Cardiac septum (tissue), 1 donor: Measurements from ENCODE around the gene PDE4D. TPM values are rescaled to one million over a fixed set of nuclear protein-coding genes. Genes with fewer than 3 reads are reported as not detected.
"Not testable (repeated sequence)": the region's sequence is repeated elsewhere in the genome, so short reads cannot be mapped to it uniquely, and the experiment has no call there.

ENCODE experiments used
- DNase-seq: peaks from one replicate; pipeline ENCODE4 v3.0.0-alpha.2; 2020; ENCODE audit warnings: low spot score
- intact Hi-C: fragments of 100-400 bp; cut with DNase I; formaldehyde crosslinking; loops from one replicate; pipeline ENCODE4 v1.14.0; 2022
- total RNA-seq: library from RNA; stranded (reverse); fragmentation: NEBNext Ultra II Directional; extraction: Animal tissue kit (Norgen Biotek cat#: 25700); gene quantifications from one replicate; pipeline ENCODE4 v1.2.1, GENCODE V29; 2021
- donor health status: DM: no; HTN: no; CAD: no.

Gene PDE4D
- total RNA-seq, 1 donor from 2014 or later = 29.3 TPM

DNA sequence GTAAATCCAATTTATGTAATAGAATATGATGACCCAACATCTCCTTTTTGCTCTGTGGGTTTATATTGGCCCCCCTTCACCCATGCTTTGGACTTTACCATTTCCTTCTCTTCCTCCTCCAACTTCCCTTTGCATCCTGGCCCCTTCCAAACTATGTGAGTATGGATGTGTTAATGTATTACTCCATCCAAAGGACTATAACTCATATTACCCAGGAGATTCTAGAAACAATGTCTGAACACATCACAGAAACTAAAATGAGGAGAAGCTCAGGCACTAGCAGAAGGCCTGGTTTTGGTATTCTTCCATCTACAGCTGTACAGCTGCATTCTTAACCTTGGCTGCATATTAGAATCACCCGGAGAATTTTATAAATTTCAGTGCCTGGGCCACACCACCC is 110.7 kb downstream of the PDE4D start:
- no peak for DNase-seq
- intact Hi-C loops = no loop called here

DNA sequence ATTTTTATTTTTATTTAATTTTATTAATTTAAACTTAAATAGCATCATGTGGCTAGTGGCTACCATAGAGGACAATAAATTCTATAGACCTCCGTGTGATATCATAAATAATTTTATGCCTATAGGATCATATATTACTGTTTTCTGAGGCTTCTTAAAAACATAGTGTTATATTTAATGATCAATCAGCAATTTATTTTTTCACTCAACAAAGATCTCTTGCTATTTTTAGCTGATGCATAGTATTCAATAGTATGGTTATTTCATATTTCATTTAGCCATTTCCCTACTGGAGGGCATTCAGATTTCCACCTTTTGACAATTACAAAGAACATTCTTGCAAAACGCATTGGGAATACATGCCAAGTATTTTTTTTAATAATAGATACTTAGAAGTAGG is 114.1 kb downstream of the PDE4D start:
- DNase-seq = no peak
- intact Hi-C loops = no loop called here

DNA sequence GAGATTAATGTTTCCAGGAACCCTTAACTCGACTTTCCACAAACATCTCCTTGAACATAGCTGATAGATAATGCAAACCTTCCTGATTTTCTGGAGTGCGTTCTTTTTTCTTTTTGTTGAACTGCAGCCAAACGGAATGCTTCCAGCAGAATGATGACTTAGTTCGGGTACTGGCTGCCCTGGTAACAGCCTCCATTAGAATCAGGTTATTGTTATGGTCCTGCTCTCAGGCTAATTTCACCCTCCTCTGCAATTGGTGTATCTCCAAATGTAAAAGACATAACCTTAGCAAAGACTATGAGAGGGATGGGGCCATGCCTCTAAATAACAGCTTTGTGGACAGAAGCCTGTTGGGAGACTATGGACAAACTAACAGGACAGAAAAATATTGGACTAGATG is 116.5 kb downstream of the PDE4D start:
- intact Hi-C loops = no loop called here
- DNase-seq = no peak

DNA sequence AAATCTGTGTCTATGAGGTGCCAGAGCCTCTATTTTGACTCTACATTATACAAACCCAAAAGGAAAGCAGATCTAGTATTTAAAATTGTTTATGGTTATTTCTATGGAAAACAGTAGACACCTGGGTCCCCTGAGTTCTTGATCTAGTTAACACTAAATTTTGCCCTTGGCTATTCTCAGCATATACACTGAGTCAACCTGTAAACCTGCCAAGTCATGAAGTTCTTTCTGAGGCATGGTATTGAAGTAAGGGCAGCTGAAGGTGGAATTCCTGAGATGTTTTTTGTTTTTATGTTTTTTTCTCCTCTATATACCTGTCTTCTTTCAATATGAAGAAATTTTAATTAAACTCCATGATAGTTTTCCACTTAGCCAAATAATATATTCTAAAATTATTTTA is 120.2 kb downstream of the PDE4D start:
- intact Hi-C loops = no loop called here
- no peak for DNase-seq

DNA sequence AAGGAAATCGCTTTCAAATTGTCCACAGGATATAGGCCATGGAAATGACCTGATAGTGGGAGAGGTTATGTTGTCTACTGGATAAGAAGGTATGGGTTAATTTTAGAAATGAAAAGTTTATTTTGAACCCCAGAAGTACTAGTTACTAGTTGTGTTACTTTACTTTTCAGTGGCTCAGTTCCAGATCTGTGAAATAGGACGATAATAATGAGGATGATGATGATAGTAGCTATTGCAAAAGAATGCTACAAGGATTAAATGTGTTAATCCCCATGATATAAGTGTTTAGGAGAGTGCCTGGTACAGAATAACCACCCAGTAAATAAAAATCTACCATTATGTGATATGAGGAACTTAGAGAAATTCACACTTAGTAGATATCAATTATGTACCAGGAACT is 120.8 kb downstream of the PDE4D start:
- intact Hi-C loops = no loop called here

DNA sequence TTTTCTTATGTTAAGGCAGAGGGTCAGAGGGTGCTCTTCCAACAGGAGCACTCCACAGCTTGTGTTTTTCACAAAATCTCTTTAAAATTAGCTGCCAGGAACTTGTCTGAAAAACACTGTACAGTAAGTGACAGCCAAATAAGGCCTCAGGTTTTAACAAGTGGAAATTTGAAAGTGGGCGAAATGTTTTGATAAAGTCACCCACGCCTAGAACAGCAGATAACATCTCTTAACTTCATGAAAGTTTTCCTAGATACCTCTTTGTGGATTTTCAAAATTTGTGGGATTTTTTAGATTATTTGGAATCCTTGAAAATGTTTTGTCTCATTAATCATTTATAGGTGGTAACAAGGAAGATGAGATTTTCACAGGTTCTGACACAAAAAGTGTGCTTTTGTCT is 121.3 kb downstream of the PDE4D start:
- no peak for DNase-seq
- intact Hi-C loops = no loop called here

More for the DNA sequence above, 120.8 kb downstream of the PDE4D start:
- DNase-seq = no peak

DNA sequence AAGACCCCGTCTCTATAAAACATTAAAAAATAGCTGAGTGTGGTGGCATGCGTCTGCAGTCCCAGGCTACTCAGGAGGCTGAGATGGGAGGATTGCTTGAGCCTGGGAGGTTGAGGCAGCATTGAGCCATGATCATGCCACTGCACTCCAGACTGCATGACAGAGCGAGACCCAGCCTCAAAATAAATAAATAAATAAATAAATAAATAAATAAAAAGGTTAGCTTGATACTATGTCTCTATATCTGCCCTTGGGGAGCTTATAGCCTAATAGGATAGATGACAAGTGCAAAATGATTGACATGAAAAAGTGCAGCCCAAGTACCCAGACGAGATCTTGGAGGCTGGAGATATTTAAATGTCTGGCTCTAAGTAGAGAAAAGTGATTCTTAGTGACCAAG is 122.6 kb downstream of the PDE4D start:
- intact Hi-C loops = no loop called here

DNA sequence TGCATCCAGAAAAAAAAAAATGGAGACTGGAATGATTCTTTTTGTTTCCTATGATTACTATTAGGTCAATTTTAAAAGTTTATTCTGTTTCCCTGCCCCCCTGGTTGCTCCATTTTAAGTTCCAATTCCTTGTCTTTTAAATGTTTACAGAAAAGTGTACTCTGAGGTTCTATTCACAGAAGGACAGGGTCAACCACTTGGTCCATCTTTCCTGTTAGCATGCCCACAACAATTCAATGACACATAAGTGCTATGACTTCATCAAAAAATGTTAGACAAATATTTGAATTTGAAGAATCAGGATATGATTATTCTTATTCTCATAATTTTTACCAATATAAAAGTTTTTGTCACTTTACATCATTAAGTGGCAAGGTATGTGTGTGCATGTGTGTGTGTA is 123.7 kb downstream of the PDE4D start:
- DNase-seq = no peak
- intact Hi-C loops = no loop called here

More for the DNA sequence above, 122.6 kb downstream of the PDE4D start:
- no peak for DNase-seq

DNA sequence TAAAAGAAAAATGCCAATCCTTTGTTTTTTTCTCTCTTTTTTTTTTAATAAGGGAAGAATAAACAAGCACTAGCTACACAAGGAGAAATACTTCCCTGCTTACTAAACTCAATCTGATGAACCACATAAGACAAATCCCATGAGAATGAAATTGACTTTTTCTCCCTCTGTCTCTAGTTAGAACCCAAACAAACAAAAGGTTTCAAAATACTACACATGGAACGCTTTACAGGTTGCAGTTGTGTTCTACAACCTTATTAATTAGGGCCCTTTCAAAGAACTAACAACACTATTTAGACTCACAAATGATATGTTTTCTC is 124.5 kb downstream of the PDE4D start:
- DNase-seq = no peak
- intact Hi-C loops = no loop called here

DNA sequence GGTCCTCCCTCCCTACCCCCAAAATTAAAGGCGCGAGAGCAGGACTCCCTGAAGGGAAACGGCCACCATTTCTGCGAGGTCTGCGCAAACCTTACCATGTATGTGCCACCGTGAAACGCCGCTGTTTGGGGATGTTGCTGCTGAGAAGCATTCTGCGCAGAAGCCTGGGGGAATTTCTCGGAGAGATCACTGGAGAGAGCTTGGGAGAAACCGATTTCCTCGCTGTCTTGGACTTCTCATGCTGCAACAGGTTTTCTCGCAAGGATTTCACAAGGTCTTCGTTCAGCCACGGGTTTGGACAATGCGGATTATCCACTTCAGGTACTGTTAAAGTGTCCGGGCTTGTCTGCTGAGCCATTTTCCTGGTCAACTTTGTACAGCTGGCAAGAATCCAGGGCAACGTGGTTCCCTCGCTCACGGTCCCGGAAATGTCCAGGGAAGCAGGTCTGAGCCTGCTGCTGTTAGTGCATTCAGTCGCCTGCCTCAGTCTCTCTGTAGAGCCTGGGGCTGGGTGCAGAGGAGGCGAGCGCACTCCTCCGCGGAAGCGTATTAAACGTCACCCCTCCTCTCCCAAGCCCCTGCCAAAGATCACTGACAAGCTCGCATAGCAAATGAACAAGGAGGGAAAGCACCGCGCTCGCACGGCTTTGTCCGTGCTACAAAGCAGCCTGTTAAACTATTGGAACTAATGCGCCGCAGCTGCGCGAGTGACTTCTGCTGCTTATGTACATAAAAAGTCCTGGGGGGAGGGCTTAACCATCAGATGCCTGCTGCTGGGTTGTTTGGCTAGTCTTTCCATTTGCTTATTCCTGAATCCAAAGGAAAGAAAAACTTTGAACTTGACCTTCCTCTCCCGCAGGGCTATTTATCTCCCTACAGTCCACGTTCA is 125.1 kb downstream of the PDE4D start:
- intact Hi-C loops = no loop called here
- DNase-seq = peak; percentile 77

DNA sequence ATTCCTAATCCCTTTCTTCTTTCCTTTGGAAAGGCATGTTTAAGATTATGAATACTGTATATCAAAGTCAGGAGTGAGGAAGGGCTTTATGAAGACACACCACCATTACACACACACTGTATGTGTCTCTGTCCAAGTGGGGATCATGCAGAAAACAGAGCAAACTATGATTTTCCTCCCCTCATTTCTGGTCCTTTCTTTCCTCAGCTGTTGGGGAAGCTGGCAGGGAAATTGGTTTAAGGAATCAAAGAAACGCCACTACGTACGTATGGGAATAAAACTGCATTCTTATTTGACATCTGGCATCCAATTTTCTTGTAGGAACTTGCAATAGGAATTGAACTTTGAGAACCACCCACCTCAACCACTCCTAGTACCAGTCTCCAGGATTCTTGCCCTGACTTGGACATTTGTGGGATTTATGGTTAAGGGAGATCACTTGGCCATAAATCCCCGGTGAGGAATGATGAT is 125.8 kb downstream of the PDE4D start:
- no peak for DNase-seq
- intact Hi-C loops = no loop called here

DNA sequence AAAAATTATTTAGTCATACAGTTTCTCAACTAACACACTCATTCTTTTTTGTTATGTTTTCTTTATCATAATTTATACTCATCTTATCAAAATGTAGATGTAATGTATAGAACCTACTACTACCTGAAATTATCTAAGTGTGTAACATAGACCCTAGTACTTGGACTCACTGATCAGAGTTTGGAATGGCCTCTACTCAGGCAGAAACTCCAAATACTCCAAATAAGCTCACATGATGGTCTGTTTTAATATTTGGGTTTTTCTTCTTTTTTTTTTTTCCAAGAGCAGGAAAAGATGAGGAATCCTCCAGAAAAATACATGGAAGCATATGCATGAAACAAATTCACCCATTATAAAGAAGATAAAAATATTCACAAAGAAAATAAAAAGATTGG is 126.3 kb downstream of the PDE4D start:
- intact Hi-C loops = no loop called here
- DNase-seq = no peak

DNA sequence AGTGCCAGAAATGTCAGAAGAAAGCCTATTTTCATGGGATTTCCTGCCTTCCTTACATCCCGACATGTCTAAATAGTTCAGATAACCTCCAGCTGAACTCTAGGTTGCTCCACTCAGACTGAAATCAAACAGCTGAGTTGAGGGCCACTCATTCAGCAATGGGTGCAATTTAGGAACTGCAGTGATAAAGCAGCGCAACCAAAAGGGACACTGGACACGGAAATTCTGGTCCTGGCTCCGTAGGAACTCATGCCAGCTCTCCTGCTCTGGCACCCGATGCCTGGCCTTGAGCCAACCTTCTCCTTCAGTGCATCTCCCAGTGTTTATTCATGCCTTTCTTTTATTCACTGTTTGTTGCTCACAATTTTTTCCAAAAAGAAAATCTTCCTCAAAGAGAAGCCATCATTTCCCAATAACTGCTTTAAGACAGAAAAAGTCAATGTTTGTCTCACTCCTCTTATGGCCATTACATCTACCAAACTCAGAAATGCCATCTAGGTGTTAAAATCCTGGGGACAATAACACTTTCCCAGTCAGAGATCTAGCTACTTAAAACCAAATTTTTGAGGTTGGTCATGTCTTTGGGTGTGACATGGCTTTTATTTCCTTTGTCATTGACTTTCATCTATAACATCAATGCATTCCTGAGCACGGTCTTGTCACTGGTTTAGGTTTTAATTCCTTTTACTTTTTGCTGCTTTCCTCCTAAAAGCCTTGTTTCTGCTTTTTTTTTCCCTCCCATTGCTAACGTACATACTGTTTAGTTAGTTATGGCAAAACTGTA is 126.9 kb downstream of the PDE4D start:
- DNase-seq = no peak
- intact Hi-C loops = no loop called here

DNA sequence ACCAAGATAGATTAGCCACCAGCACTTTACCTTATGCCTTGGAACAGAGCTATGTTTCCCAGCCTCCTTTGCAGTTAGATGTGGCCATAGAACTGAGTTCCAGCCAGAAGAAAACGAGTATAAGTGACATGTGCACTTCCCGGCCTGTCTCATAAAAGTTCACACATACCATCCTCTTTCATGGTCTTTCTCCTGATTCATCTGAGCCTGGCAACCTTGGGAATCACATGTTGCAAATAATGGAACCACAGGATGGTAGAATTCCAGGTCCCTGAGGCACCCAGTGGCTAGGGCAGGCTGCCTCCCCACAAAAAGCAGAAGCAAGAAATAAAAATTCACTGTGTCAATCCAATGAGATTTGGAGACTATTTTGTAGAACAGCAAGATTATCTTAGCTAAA is 128.1 kb downstream of the PDE4D start:
- DNase-seq = no peak
- intact Hi-C loops = no loop called here

DNA sequence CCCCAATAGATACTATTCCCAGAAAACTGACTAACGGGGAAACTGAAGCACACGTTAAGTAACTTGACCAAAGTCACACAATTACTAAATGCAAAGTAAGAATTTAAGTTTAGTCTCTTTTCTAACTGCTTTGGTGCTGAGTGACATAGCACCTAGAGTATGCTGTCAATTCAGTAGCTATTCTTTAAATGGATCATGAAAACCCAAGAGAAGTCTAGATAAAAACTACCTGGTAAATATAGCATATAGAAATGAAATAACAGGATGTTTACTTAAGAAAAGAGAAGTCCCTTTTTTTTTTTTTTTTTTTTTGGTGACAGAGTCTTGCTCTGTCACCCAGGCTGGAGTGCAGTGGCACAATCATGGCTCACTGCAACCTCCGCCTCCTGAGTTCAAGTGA is 129.2 kb downstream of the PDE4D start:
- DNase-seq = no peak
- intact Hi-C loops = no loop called here

DNA sequence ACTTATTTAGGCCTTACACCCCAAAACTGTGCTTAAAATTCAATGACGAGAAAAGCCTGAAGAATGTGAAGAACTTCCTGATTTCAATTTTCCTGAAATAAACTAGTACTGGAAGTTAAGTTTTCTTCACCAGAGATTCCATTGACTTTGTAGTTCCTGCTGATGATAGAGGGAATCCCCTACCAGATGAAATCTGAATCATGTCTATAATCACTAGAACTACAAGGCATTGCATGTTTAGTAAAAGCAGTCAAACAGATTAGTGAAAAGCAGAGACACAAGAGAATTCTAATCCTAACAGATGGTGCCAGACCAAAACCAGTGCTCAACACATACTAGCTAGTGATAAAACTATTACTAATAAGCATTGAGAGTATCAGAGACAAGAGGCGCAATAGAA is 130.0 kb downstream of the PDE4D start:
- DNase-seq = no peak
- intact Hi-C loops = no loop called here

DNA sequence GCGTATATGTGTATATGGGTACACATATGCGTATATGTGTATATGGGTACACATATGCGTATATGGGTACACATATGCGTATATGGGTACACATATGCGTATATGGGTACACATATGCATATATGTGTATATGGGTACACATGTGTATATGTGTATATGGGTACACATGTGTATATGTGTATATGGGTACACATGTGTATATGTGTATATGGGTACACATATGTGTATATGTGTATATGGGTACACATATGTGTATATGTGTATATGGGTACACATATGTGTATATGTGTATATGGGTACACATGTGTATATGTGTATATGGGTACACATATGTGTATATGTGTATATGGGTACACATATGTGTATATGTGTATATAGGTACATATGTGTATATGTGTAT is 131.3 kb downstream of the PDE4D start:
- intact Hi-C loops, DNase-seq: not testable (repeated sequence)

DNA sequence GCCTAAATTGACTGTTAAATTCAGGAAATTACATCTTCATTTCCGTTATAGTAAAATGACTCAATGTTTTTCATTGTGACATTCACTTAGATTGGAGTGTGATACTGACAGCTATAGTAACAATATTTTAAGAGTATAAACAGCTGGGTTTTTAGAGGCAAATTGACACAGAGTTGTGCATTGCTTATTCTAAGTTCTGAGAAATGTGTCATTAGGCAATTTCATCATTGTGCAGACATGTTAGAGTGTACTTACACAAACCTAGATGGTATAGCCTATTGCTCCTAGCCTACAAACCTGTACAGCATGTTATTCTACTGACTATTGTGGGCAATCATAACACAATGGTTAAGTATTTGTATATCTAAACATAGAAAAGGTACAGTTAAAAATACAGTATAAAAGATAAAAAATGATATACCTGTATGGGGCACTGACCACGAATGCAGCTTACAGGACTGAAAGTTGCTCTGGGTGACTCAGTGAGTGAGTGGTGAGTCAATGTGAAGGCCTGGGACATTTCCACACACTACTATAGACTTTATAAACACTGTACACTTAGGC is 132.7 kb downstream of the PDE4D start:
- DNase-seq = no peak

DNA sequence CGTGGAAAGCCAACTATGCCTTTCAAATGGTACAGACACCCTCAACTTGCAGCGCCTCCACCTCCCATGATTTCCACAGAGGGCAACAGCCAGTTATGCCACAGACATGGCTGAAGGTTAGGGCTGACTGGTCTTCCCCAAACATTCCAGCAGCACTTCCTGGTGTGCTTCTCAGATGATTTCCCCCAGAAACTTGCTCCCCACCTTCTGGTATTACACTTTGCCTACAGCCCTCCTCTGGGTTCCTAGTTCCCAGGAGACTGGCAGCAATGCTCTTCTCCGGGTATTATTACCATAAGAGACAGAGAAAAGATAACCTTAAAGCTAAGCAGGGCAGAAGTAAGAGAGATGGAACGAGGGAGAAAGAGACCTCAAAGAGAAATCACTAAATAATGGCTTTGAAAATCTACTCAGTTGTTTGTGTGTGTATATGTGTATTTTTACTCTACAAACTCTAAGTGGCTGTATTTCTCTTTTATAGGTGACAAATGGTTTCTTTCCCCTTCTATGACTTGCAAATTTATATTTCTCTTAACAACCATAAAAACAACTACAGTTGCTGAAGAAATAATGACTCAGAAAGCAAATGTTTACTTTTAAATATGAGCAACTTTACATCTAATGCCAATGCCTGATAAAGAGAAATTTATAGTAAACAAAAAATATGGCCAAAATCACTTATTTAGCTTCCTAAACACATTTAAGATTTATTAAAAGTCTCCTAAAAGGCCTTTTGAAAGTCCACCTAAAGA is 133.8 kb downstream of the PDE4D start:
- no peak for DNase-seq
- intact Hi-C loops = loop anchor here (5.0 kb wide), 1 partner anchor 33 kb away; no protein-coding TSS in a partner anchor

More for the DNA sequence above, 132.7 kb downstream of the PDE4D start:
- intact Hi-C loops = no loop called here

DNA sequence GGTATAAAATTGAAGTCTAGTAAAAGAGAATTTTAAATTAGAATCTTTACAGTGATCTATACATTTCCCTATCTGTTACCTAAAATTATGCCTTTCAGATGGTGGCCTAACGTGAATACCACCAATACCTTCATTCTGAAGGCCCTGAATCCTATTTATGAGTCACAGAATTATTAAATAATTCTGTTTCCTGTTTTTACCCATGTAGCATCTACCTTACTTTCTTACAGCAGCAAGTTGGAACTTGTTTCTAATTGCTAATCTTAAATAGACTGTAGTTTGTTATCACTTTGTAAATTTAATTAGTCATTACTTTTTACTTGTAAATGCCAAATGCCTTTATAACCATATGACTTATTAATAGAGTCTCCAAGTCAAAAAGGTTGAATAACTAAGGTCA is 135.0 kb downstream of the PDE4D start:
- no peak for DNase-seq
- intact Hi-C loops = loop anchor here (5.0 kb wide), 1 partner anchor 34 kb away; no protein-coding TSS in a partner anchor
